GM19351 (cell line): Measurements from ENCODE around the gene HOATZ.

ENCODE experiments used
- ATAC-seq: cut with Tn5 transposase; IDR thresholded peaks from one replicate; pipeline ENCODE4 v1.9.1; 2021; ENCODE audit warnings: mild to moderate bottlenecking, moderate library complexity; ENCODE audit not compliant: unreplicated experiment

Gene HOATZ

DNA sequence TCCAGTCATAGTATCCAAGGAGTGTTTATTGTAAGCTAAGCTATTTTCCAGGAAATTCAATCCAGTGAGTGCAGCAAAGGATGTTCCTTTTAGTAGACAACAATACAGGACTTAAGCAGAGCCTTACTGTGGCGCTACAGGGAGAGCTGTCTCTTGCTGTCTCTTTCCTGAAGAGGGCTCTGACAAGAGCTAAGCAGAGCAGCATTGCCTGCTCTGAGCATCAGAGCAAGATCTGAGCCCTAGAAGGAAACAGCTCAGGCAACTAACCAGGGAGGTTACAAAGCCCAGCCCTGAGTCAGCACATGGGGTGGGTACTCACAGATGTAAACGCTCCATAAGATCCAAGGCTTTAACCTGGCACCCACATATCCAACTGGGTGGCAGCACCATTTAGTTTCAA lies 33.9 kb downstream of the HOATZ start:
- ATAC-seq, result no peak

DNA sequence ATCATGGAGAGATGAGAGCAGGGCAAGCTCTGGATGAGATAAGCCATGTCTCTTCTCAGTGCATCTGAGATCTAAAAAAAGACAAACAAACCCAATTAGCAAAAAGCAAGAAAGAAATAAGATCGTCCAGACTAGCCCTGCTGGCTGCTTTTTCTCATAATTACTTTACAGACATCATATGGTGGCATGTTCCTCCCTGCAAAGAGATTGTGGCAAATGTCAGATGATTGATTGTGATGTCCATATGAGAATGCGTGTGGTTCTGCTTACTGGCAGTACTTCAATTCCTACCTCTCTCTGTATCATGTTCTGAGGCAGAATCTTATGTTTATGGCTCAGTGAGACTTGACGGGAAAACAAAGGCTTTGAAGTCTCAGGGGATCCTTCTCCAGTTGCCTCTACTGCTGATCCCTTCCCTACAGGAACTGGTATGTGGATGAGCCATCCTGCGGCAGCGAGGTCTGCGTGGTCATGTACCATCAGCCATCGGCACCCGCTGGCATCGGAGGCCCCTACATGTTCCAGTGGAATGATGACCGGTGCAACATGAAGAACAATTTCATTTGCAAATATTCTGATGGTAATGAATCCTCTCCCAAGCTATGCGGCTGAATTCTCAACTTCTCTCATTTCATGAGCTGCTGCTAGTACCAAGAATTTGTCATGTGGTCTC lies 34.8 kb downstream of the HOATZ start:
- no peak for ATAC-seq

GRCh38 chr11:111549869-111550203 lies 35.3 kb downstream of the HOATZ start:
- ATAC-seq, result no peak

DNA sequence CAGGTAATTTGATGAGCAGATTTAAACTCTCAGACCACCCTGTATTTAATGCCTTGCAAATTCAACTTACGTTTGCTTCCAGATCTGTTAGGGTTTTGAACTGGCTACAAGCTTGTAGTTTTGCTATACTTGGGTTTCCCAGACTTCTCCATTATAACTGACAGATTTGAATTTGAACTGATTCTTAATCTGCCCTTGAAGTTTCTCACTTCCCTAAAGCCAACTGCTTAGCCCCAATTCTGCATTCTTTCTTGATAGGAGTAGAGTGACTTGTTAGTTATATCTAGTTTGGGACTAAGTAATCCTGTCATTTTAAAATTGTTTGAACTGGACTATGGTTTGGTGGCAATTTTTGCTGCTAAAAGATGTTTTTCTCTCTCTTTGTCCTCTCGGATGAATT lies 35.7 kb downstream of the HOATZ start:
- no peak for ATAC-seq

GRCh38 chr11:111554532-111554931 lies 40.0 kb downstream of the HOATZ start:
- no peak for ATAC-seq

DNA sequence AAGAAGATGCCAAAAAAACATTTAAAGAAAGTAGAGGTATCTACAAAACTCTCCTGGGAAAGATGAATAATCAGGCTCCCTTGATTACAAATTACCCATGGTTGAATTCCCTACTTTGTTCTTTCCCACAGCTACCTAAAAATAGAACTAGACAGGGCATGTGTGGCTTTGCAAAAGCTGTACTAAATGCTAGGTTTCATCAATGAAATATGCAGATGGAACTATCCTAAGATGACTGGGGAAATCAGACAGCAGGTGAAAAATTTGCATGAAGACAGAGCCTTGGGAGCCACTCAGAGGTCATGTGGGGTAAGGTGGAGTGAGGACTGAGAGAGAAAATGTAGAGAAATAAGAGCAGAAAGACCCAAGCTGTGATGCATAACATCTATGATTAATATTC lies 40.7 kb downstream of the HOATZ start:
- ATAC-seq, result no peak

GRCh38 chr11:111557425-111558111 lies 43.0 kb downstream of the HOATZ start:
- ATAC-seq, result no peak

DNA sequence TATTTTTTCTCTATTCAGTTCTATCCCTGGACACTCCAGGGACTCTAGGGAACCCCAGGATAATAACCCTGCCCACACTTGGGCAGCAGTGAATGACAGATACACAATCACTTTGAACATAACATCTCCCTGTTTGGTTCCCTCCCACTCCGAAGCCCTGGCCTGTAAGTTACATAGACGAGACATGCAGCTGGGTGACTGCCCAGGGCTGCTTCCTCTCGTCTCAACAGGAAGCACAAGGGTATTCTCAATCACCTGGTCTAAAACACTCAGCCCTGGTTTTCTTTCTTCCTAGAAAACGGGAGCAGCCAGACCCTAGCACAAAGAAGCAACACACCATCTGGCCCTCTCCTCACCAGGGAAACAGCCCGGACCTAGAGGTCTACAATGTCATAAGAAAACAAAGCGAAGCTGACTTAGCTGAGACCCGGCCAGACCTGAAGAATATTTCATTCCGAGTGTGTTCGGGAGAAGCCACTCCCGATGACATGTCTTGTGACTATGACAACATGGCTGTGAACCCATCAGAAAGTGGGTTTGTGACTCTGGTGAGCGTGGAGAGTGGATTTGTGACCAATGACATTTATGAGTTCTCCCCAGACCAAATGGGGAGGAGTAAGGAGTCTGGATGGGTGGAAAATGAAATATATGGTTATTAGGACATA lies 45.4 kb downstream of the HOATZ start:
- no peak for ATAC-seq

DNA sequence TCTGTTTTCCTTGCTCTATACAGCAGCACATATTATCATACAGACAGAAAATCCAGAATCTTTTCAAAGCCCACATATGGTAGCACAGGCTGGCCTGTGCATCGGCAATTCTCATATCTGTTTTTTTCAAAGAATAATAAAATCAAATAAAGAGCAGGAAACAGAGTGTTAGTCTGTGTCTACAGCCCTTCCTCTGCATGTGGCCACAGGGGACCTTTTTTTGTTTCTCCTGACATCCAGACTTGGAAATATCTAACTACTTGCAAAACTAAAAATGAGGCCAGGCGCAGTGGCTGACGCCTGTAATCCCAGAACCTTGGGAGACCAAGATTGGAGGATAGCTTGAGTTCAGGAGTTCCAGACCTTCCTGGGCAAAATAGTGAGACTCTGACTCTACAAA lies 46.2 kb downstream of the HOATZ start:
- ATAC-seq, result no peak

DNA sequence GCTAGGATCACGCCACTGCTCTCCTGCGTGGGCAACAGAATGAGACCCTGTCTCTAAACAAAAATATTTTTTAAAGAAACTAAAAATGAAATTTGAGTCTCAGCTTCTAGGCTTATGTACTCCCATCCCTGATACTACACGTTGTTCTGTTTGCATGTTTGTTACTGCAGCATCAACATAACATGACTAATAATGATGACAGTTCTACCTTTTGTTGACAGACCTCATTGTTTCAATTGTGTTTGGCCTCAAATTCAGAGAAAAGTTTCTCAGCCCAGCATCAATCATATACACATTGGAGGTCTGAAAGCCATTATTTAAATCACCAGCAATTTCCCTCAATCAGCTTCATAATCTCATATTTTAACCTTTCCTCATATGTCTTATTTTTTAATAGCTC lies 46.7 kb downstream of the HOATZ start:
- no peak for ATAC-seq

- no peak for ATAC-seq
Measured at GRCh38 chr11:111561791-111562325, 47.3 kb downstream of the HOATZ start.

DNA sequence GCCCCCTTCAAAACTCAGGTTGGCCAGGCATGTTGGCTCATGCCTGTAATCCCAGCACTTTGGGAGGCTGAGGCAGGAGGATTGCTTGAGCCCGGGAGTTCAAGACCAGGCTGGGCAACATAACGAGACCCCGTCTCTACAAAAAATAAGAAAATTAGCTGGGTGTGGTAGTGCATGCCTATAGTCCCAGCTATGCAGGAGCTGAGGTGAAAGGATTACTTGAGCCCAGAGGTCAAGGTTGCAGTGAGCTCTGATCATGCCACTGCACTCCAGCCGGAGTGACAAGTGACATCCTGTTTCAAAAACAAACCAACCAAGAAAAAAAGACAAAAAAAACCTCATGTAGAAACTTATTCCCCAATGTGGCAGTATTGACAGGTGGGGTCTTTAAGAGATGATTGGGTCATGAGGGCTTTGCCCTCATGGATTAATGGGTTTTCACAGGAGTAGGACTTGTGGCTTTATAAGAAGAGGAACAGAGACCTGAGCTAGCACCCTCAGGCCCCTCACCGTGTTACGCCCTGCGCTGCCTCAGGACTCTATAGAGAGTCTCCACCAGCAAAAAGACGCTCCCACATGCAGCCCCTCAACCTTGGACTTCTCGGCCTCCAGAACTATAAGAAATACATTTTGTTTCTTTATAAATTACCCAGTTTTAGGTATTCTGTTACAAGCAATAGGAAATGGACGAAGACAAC lies 48.3 kb downstream of the HOATZ start:
- ATAC-seq, result no peak

- ATAC-seq, result no peak
Measured at GRCh38 chr11:111565114-111565720, 50.6 kb downstream of the HOATZ start.

- ATAC-seq, result no peak
Measured at GRCh38 chr11:111566324-111566723, 51.7 kb downstream of the HOATZ start.

DNA sequence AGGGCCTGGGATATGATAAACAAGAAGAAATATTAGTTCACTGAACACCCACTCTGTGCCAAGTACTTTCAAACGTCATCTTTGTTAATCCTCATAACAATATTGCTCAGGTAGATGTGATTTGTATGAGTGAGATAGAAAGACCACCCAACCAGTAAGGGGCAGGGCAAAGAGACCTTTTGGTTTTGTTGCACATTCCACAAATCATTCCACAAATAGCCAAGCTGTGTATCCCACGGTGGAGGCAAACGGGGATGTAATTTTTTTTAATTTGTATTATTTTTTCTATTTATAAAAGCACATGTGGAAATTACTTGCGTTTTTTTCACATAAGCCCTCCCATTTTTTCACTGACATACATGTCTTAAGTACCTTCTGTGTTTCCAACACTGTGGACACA lies 54.9 kb downstream of the HOATZ start:
- ATAC-seq, result no peak

- ATAC-seq, result no peak
Measured at GRCh38 chr11:111570796-111571195, 56.2 kb downstream of the HOATZ start.

- no peak for ATAC-seq
Measured at GRCh38 chr11:111571829-111572501, 57.4 kb downstream of the HOATZ start.

- no peak for ATAC-seq
Measured at GRCh38 chr11:111572581-111572980, 58.0 kb downstream of the HOATZ start.

DNA sequence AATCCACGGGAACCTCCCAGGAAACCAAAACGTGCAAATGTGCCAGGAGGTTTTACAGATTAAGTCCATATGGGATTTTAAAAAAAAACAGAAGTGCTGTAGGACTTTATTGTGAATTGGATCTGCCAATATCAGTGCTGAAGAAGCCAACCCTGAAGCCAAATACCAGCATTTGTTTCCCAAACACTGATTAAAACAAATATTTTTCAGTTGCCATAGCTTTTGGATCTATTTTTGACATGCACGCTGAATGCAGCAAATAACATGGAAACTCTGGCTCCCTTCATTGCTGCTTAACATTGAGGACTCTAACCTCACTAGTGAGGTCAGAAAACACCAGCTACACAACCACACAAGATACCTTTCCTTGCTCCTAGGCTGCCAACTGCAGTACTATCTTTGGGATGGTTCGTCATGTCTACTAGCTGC lies 59.3 kb downstream of the HOATZ start:
- no peak for ATAC-seq
